HUES48 (cell line): ENCODE data around the gene SRGAP3.

Source experiments
- H3K27ac ChIP-seq: one replicate; pipeline ENCODE4 v1.7.0; 2013; ENCODE audit warnings: low read depth, low read length, inconsistent platforms
- H3K27me3 ChIP-seq: 2 replicates; pipeline ENCODE4 v1.6.1; 2013; ENCODE audit warnings: mild to moderate bottlenecking, low read length; ENCODE audit not compliant: control insufficient read depth, insufficient read depth
- H3K36me3 ChIP-seq: 2 replicates; pipeline ENCODE4 v1.6.1; 2013; ENCODE audit warnings: low read length; ENCODE audit not compliant: control insufficient read depth, insufficient read depth
- H3K4me1 ChIP-seq: 2 replicates; pipeline ENCODE4 v1.6.1; 2013; ENCODE audit warnings: mild to moderate bottlenecking, low read length; ENCODE audit not compliant: control insufficient read depth, insufficient read depth
- H3K4me3 ChIP-seq: 2 replicates; pipeline ENCODE4 v1.5.1; 2013; ENCODE audit warnings: mild to moderate bottlenecking, low read depth, low read length
- H3K9ac ChIP-seq: 2 replicates; pipeline ENCODE4 v1.6.1; 2013; ENCODE audit warnings: mild to moderate bottlenecking, low read depth, low read length, moderate library complexity
- H3K9me3 ChIP-seq: 2 replicates; pipeline ENCODE4 v1.6.1; 2013; ENCODE audit warnings: low read length; ENCODE audit not compliant: control insufficient read depth, insufficient read depth

Gene SRGAP3

DNA sequence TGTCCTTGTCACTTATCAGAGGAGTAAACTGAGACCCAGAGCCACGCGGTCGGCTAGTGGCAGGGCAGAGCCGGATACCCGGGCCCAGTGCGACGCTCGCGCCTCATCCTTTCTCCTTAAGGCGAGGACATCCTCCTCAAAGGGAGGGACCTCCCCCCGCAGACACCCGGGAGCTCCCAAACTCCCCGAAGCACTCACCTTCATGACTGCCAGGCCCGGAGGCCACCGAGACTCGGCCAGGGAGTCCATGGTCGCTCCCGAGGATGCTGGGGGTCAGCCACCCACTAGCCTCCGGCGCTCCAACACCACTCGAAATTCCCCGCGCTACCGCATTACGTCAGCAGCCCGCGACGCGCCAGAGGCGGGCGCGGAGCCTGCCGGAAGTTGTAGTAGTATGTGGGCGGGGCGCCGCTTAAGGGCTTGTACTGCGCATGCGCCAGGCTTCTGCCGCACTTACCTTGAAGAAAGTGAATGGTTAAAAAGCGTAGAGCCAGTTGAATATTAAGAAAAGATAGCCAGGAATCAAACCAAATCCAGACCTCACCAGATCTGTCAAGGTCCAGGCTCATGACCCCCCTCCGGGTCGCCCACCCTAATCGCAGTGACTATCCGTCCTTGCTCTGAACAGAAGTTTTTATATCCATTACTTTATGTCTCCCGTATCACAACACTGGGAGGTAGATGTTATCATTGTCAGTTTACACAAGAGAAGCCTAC, 286.2 kb downstream of the SRGAP3 start, which contains the start of gene RAD18:
Gene RAD18 (minus strand): TSS at position 336 of the 717 bp plus-strand sequence. CDS start 87 bp downstream, at position 249.
- Histone ChIP-seq H3K27ac (peak within 1 kb of the TSS; percentile 89), H3K9ac (peak within 1 kb of the TSS; percentile 76), H3K36me3 (peaks cover 15% of the 10 kb centered on the region)

DNA sequence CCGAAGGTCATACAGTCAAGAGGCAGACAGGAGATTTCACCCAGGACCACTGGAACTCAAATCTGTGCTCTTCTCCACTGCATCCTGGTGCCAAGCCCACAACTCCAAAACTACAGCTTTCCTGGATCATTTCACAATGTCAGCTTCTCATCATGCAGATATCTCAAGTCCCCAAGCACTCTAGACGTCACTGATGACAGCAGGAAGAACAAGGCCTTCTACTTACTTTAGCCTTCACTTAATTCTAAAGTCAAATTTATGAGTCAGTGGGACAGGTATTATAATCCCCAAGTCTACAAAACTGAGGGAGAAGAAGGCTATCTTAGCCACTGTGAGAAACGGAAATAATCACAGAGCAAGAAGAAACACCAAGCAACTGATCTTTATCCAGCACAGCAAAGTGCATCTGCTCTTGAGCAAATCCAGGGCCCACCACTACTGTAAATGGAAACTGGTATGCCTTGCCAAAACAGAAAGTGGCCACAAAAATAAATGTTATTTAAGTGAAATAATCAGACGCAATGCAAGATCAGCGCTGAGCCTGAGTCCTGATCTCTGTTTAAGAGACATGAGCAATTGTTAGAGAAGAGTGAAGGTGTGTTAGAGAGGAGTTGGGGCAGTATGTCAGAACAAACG, 287.1 kb downstream of the SRGAP3 start:
- Histone ChIP-seq H3K9ac (peak overlapping the region; percentile 76), H3K27ac (no peak overlapping the region), H3K9me3 (no peaks in the 10 kb centered on the region), H3K36me3 (peaks cover 25% of the 10 kb centered on the region), H3K27me3 (no peaks in the 10 kb centered on the region), H3K4me1 (peaks cover 24% of the 10 kb centered on the region), H3K4me3 (peak overlapping the region; percentile 92)

More for the DNA sequence above, 286.2 kb downstream of the SRGAP3 start, which contains the start of gene RAD18:
- no peaks in the 10 kb centered on the region for H3K27me3 ChIP-seq
- H3K9me3 ChIP-seq: no peaks in the 10 kb centered on the region
- peak within 1 kb of the TSS; percentile 92 for H3K4me3 ChIP-seq
- H3K4me1 ChIP-seq: peaks cover 24% of the 10 kb centered on the region

DNA sequence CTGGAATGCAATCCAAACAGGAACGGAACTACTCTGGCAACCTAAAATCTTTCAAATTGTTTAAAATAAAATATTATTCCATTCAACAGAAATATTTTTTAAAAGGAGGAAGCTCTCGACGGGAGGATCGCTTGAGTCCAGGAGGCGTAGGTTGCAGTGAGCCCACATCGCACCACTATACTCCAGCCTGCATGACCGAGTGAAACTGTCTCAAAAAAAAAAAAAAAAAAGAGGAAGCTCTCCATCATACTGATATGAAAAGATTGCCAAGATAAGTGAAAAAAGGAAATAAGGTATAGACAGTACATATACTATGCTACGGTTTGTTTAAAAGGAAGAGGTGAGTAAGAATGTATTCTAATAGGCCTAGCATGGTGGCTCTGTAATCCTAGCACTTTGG, 289.8 kb downstream of the SRGAP3 start:
- Histone ChIP-seq H3K4me1 (peaks cover 16% of the 10 kb centered on the region), H3K27ac (no peak overlapping the region), H3K27me3 (no peaks in the 10 kb centered on the region), H3K9ac (no peak overlapping the region), H3K36me3 (peaks cover 38% of the 10 kb centered on the region), H3K9me3 (no peaks in the 10 kb centered on the region), H3K4me3 (no peak overlapping the region)

DNA sequence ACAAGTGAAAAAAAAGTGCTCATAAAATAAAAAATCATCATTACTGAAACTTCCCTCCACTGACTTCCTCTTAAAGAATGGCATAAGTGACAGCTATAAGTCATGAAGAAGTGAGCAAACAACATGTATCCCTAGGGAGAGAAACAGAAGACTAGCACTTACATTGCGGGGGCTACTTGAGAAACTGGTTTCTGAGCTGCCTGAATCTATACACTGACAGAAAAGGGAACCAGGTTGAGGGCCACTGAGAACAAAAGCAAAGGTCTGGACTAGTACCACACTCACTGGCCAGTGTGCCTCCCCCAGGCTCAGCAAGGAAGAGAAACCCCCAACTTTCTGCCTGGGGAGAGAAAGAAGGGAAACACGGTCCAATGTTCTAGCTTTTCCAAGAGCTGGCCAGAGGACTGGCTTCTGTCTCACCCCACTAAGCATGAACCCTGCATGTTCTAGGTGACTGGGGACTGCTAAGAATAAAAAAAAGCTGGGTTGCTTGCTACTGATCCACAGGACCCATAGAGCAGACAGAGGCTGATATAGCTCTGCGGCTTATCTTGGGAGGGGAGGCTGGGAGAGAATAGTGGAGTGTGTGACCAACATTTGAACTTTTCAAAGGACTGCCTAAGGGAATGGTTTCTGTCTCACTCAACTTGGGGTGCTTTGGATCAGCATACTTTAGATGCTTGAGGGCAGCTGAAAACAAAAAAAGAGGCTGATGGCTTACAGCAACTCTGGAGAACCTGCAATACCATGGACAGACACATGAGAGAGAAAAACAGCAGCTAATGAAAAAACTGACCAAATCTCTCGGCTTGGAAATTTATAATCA, 294.3 kb downstream of the SRGAP3 start:
- H3K9ac ChIP-seq: no peak overlapping the region
- H3K4me1 ChIP-seq: no peaks in the 10 kb centered on the region
- no peak overlapping the region for H3K4me3 ChIP-seq
- H3K9me3 ChIP-seq: no peaks in the 10 kb centered on the region
- H3K36me3 ChIP-seq: peaks cover 34% of the 10 kb centered on the region
- no peaks in the 10 kb centered on the region for H3K27me3 ChIP-seq
- H3K27ac ChIP-seq: no peak overlapping the region

DNA sequence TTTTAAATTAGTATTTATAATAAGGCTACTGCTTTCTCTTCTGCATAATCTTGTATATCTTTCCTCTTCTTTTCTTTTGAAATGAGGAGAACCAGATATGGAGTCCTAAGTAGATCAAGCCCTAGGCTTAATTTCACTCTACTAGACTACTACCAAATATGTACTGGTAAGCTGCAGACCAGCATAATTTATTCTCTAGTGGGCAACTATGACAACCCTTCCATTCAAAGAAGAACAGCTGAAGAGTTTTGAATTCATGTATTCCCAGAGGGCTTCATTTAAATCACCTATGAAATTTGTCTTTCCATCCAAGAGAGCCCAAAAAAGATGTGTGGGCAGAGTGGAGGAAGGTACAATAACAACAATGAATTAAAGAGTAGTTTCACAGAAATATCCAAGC, 296.1 kb downstream of the SRGAP3 start:
- Histone ChIP-seq H3K9ac (no peak overlapping the region), H3K9me3 (no peaks in the 10 kb centered on the region), H3K27ac (no peak overlapping the region), H3K4me3 (no peak overlapping the region), H3K36me3 (peaks cover 25% of the 10 kb centered on the region), H3K4me1 (no peaks in the 10 kb centered on the region), H3K27me3 (no peaks in the 10 kb centered on the region)

DNA sequence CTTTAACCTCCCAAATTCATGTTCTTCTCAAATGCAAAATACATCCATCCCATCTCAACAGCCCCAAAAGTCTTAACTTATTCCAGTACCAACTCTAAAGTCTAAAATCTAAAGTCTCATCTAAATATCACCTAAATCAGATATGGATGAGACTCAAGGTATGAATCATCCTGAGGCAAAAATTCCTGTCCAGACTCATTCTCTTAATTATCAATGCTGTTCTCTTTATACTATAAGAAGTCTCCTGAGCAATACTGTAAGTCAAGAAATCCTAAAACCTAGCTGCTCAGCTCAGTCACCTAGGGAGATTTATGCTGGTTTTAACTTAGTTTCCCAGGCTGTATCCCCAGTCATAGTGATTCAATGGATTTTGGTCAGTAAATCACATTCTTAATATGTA, 297.3 kb downstream of the SRGAP3 start:
- no peak overlapping the region for H3K27ac ChIP-seq

DNA sequence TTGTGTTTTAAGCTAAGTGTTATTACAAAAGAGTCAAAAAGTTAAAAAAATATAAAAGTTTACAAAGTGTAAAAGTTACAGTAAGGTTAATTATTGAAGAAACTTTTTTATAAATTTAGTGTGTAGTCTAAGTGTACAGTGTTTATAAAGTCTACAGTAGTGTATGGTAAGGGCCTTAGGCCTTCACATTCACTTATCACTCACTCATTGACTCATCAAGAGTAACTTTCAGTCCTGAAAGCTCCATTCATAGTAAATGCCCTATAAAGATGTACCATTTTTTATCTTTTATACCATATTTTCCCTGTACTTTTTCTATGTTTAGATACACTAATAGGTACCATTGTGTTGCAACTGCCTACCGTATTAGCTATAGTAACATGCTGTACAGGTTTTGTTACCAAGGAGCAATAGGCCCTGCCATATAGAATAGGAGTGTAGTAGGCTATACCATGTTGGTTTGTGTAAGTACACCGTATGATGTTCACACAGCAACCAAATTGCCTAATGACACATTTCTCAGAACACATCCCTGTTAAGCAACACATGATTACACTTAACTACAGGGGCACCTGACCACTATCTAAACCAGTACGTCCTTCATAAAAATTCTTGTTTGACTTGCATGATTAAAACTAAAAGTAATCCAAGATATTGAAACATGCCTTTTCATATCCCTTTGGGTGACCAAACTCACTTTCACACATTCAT, 303.4 kb downstream of the SRGAP3 start:
- no peaks in the 10 kb centered on the region for H3K9me3 ChIP-seq
- no peak overlapping the region for H3K27ac ChIP-seq
- no peaks in the 10 kb centered on the region for H3K4me1 ChIP-seq
- H3K27me3 ChIP-seq: no peaks in the 10 kb centered on the region
- H3K36me3 ChIP-seq: peaks cover 49% of the 10 kb centered on the region
- no peak overlapping the region for H3K9ac ChIP-seq
- no peak overlapping the region for H3K4me3 ChIP-seq

More for the DNA sequence above, 297.3 kb downstream of the SRGAP3 start:
- H3K4me1 ChIP-seq: no peaks in the 10 kb centered on the region
- no peak overlapping the region for H3K4me3 ChIP-seq
- no peaks in the 10 kb centered on the region for H3K27me3 ChIP-seq
- peaks cover 25% of the 10 kb centered on the region for H3K36me3 ChIP-seq
- no peak overlapping the region for H3K9ac ChIP-seq
- H3K9me3 ChIP-seq: no peaks in the 10 kb centered on the region

DNA sequence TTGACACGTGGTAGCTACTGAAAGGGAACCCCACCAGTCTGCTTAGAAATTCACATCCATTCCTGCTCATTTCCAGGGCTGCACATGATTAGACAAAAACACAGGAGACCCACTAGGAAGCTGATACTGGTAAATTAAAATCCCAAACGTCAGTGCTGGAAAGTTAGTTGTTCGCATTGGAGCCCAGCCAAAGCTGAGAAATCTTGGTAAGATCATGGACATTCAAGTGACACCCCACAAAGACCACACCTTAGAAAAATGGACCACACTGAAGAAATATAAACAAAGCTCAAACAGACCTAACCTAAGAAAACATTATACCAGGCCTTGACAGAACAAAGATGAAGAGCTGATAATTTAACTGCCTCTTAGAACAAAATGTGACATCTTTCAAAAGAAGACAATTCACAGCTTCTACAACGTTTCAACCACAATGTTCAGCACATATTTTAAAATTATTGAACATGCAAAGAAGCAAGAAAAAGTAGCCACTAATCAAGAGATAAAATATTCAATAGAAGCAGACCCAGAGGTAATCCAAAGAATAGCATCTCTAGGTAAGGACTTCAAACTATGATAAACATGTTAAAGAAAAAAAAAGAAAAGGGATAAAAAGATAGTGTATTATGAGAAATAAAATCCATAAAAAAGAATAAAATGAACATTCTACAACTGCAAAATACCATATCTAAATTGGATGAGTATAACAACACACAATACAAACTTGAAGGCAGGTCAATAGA, 306.5 kb downstream of the SRGAP3 start:
- no peaks in the 10 kb centered on the region for H3K4me1 ChIP-seq
- peaks cover 74% of the 10 kb centered on the region for H3K36me3 ChIP-seq
- H3K27me3 ChIP-seq: no peaks in the 10 kb centered on the region
- H3K9me3 ChIP-seq: no peaks in the 10 kb centered on the region
- no peak overlapping the region for H3K4me3 ChIP-seq
- no peak overlapping the region for H3K9ac ChIP-seq
- no peak overlapping the region for H3K27ac ChIP-seq

DNA sequence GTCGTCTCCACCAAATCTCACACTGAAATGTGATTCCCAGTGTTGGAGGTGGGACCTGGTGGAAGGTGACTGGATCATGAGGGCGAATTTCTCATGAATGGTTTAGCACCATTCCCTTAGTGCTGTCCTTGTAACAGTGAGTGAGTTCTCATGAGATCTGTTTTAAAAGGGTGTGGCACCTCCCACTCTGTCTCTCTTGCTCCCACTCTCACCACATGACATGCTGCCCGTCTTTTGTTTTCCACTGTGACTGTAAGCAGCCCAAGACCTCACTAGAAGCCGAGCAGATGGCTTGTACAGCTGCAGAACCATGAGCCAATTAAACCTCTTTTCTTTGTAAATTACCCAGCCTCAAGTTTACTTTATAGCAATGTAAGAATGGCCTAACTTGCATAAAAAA, 307.3 kb downstream of the SRGAP3 start:
- Histone ChIP-seq H3K4me3 (no peak overlapping the region), H3K27me3 (no peaks in the 10 kb centered on the region), H3K36me3 (peaks cover 74% of the 10 kb centered on the region), H3K9ac (no peak overlapping the region), H3K9me3 (no peaks in the 10 kb centered on the region), H3K4me1 (no peaks in the 10 kb centered on the region), H3K27ac (no peak overlapping the region)

DNA sequence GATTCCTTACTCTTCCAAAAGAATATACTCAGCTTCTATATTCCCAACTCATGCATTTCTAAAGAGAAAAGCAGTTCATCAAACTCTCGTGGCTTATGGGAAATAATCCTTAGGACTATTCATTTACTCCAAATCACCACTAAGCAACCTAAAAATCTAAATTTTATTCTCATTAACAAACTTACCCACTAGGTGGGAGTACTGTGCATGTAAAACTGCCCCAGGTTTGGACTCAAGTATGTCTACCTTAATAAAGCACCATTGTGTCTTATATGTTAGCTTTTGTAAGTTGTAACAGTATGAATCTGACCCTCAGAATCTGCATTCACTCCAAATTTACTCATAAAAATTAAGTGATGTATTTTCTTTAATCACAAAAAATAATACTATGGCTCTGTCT, 311.4 kb downstream of the SRGAP3 start:
- Histone ChIP-seq H3K9ac (no peak overlapping the region), H3K4me1 (no peaks in the 10 kb centered on the region), H3K36me3 (peaks cover 73% of the 10 kb centered on the region), H3K27ac (no peak overlapping the region), H3K9me3 (no peaks in the 10 kb centered on the region), H3K27me3 (no peaks in the 10 kb centered on the region), H3K4me3 (no peak overlapping the region)
